GM21529 (cell line): Measurements from ENCODE around the gene DPP8.
A peak's percentile ranks its signal among the peaks of the same experiment; 100 is the strongest.
"Not testable (repeated sequence)": the region's sequence is repeated elsewhere in the genome, so short reads cannot be mapped to it uniquely, and the experiment has no call there.

Source experiments
- ATAC-seq: cut with Tn5 transposase; IDR thresholded peaks from one replicate; pipeline ENCODE4 v1.9.1; 2021; ENCODE audit not compliant: unreplicated experiment

DPP8 gene

GRCh38 chr15:65516997-65517865 lies at the start of gene DPP8:
Gene DPP8 (minus strand): TSS chr15:65517689. CDS start chr15:65512553, 5,136 bp downstream.
- peak; percentile 94 for ATAC-seq

DNA sequence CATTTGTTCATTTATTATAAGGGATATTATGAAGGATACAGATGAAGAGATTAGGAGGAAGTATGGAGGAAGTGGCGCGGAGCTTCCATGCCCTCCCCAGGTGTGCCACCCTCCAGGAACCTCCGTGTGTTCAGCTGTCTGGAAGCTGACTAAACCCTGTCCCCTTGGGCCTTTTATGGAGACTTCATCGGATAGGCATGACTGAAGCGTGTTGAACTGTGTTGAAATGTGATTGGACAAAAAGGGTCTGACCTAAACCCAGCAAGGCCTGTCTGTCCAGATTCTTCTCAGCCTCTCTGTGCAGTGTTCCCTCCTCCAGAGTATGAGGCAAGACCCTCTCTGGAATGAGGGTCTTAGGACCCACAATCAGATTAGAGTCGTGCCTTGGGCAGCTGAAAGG lies 44.4 kb upstream of the DPP8 start:
- no peak for ATAC-seq

GRCh38 chr15:65559941-65560340 lies 42.5 kb upstream of the DPP8 start:
- no peak for ATAC-seq

DNA sequence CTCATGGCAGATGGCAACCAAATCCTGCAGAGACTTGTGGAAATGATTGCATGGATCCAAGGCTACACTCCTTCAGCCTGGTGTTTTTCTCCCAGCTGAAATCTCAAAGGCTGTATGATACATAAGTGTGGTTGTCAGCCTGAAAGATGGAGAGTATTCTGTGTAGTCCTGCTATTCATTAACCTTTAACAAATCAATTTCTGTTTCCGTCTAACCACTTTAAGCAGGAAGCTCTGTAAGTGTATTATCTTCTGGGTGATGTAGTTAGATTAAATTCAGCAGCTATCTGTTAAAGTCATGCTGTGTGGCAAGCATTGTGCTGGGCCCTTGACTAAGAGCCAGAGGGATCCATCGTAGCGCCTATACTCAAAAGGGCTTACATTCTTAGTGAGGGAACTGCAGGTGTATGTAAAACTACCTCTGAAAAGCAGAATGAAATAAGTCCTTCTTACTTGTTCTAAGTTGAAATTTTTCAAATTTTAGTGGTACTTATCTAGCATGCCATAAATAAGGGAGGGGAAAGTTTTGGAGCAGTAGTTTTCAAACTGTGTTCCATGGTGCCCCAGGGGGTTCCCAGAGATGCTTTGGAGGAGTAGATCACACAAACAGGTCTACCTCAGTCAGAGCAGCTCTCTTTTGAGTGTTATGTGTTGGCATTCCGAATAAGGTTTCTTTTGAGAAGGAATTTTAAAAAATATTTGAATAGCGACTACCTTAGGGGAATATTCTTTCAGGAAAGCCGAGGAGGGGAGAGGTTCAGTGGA lies 41.7 kb upstream of the DPP8 start:
- no peak for ATAC-seq

- ATAC-seq: no peak
Measured at GRCh38 chr15:65558336-65558735, 40.8 kb upstream of the DPP8 start.

GRCh38 chr15:65556622-65557021 lies 39.1 kb upstream of the DPP8 start:
- no peak for ATAC-seq

GRCh38 chr15:65553691-65554090 lies 36.2 kb upstream of the DPP8 start:
- no peak for ATAC-seq

DNA sequence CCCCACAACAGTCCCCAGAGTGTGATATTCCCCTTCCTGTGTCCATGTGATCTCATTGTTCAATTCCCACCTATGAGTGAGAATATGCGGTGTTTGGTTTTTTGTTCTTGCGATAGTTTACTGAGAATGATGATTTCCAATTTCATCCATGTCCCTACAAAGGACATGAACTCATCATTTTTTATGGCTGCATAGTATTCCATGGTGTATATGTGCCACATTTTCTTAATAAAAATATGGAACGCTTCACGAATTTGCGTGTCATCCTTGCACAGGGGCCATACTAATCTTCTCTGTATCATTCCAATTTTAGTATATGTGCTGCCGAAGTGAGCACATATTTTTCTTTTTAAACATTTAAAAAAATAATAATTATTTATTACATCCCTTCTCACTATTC lies 35.4 kb upstream of the DPP8 start:
- not testable (repeated sequence) for ATAC-seq

- ATAC-seq: no peak
Measured at GRCh38 chr15:65551183-65551582, 33.7 kb upstream of the DPP8 start.

- ATAC-seq: no peak
Measured at GRCh38 chr15:65550681-65551098, 33.2 kb upstream of the DPP8 start.

DNA sequence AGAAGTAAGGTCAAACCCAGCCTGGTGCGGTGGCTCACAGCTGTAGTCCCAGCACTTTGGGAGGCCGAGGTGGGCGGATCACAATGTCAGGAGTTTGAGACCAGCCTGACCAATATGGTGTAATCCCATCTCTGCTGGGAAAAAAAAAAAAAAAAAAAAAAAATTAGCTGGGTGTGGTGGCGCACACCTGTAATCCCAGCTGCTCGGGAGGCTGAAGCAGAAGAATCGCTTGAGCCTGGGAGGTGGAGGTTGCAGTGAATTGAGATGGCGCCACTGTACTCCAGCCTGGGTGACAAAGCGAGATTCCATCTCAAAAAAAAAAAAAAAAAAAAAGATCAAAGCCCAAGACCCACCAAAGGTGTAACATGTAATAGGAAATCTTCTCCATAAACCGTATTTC lies 31.8 kb upstream of the DPP8 start:
- ATAC-seq: not testable (repeated sequence)

DNA sequence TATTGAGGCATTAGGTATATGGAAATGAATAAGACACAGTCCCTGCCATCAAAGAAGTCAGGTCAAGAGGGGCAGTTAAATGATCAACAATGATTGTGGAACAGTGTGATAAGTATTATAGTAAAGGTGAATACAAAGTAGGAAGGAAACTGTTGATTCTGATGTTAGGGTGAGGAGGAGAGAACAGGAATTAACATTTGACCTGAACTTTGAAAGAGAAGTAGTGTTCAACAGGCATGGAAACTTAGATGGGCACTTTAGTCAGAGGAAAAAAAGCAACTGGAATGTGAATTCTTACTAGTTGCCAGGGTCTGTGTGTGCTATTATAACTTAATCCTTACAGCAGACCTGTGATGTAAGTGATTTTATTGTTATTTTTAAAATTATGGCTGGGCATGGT lies 30.4 kb upstream of the DPP8 start:
- ATAC-seq: no peak

DNA sequence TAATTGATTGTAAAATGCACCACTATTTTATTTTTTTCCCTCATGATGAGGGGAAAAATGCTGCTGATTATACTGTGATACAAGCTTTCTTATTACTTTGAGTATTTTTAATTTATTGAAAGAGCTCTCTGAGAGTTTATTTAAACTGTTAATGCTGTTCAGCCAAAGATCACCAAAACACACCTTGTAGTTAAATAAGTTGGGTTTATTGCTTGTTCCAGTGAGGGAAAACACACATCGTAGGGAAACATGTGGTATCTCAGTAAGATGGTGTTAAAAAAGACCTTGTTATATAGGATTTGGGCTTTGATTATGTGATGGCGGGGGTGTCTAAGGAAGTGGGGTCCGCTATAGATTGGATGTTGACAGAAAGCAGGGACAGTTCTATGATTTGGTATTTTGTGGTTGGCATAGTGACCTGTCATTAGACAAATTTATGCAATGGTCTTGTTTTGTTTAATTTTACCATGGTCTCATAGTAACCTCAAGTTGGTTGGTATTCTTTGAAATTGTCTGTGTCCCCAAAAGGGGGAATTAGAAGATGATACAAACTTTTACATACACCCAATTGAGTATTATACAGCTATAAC lies 23.8 kb upstream of the DPP8 start:
- no peak for ATAC-seq

GRCh38 chr15:65540314-65540713 lies 22.8 kb upstream of the DPP8 start:
- ATAC-seq: no peak

- no peak for ATAC-seq
Measured at GRCh38 chr15:65535192-65535591, 17.7 kb upstream of the DPP8 start.

DNA sequence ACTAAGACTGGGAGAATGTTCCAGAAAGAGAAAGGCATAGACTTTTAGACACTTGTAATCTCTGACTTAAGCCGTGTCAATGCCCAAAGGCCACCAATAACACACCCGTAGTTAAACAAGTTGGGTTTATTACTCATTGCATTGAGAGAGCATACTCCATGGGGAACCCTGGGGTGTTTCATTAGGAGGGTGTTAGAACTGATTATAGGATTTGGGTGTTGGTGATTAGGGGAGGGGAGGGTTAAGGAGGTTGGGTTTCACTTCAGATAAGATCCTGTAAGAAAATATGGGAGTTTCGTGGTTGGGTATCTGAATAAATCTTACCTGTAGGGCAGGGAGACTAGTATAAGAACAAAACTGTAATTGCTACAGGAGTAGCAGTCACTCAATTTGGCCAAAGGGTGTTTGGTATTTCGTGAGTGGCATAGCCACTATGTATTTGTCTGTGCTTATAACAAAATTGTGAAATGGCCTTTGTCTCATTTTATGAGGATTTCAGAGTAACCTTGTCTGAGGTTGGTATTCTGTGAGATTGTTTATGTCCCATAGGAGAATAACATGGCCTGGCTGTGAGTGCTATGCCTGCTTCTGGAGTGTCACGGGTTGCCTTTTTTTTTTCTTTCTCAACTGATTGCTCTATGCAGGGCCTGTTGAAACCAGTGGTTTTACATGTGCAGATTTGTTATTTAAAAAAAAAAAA lies 15.7 kb upstream of the DPP8 start:
- no peak for ATAC-seq

DNA sequence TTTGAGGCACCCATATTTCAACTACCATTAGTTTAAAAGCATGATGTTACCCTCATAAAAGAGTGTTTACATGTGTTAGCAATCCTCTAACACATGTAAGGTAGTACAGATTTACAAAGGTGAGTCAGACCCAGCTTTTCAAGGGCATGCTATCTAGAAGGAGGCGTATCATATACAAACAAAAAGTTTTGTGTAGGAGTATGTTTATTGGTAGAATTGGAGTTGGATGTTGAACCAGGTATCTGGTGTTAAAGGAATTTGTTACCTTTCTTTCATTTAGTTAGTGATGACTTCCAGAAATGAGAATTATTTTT lies 15.2 kb upstream of the DPP8 start:
- no peak for ATAC-seq

DNA sequence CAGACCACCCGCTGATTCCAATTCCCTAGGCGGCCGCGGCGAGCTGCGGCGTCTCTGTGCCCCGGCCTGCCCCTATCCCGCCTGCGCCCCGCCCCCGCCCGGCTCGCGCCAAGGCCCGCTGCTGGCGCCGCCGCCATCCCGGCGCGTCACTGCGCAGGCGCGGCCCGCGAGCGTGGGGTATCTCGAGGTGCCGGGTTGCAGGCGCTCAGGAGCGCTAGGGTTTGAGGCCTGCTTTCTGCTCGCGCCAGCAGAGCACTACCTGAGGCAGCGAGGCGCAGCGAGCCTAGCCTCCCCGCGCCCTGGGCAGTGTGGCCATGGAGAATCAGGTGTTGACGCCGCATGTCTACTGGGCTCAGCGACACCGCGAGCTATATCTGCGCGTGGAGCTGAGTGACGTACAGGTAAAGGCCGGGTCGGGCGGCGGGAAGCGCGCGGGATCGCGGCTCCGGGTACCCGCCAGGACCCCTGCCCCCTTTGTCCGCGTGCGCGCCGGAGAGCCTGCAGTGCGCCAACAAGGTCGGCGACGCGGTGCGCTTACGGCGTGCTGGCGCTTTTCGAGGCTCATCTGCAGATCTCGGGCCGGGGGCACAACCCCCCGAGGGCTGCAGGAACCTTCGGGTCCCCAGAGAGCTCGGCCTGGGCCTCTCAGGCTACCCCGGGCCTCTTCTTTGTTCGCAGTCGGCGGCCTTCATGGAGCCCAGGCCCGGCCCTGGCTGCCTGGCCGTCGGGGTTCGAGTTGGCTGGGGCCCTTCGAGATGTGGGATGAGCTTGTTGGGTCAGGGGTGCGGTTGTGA lies 13.0 kb upstream of the DPP8 start, which contains the start of gene HACD3:
TSS of gene HACD3 (plus strand) at position 146 of the 794 bp plus-strand sequence. CDS start at position 315, 169 bp downstream.
- ATAC-seq: peak; percentile 76

- peak; percentile 10 for ATAC-seq
Measured at GRCh38 chr15:65529762-65530317, 12.4 kb upstream of the DPP8 start.

GRCh38 chr15:65528461-65529060 lies 11.1 kb upstream of the DPP8 start:
- ATAC-seq: no peak
